HFF-Myc (cell line): Measurements from ENCODE around the gene SLC46A2.

Experiments
- DNase-seq: peaks from one replicate; pipeline ENCODE4 v3.0.0-alpha.2; 2011; ENCODE audit warnings: low read depth; ENCODE audit errors: extremely low read depth
- H3K4me3 ChIP-seq: replicated peaks from 2 replicates; pipeline ENCODE4 v1.5.1; 2011; ENCODE audit warnings: low read depth, mild to moderate bottlenecking, control low read depth, low read length
- CTCF ChIP-seq: IDR thresholded peaks from 2 replicates; pipeline ENCODE4 v1.5.1; 2012; ENCODE audit warnings: mild to moderate bottlenecking, low read depth, low read length, control low read depth; ENCODE audit errors: missing control alignments

Gene SLC46A2

DNA sequence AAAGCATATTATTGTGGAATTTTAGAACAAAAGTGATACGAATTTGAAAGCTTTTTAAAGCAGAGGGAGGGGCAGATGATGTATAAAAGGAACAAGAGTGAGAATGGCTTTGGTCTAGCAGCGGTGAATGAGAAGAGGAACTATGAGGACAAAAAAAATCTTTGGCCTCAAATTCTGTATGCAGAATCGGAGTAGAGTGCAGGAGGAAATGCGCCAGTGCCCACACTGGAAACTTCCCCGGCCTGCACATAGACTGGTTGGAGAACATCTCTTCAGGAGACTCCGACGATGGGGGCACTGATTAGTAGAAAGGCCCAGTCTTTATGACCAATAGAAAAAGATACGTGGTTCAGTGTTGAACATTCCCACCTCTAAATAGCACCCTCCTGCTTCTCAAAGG, 51.3 kb downstream of the SLC46A2 start:
- TF ChIP-seq CTCF = no peak
- H3K4me3 ChIP-seq = no peak overlapping the region
- DNase-seq = no peak

GRCh38 chr9:112838342-112838741, 52.3 kb downstream of the SLC46A2 start:
- no peak for DNase-seq

DNA sequence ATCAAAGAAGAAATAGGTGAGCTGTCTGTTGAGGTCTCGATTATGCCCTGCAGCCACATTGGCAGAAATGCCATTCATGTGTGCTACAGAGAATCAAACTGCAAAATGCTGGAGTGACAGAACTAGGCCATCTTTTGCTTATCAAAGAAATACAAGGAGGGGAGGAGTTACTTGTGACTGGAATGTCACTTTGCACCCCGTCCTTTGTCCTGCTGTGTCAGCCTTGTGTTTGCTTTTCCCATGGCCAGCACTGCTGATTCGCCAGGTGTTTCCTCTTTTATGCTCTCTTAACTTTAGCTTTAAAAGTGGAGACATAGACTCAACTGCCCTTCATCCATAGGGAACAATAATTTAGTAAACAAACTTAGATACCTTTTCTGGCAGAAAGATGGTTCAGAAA, 54.3 kb downstream of the SLC46A2 start:
- no peak for DNase-seq
- H3K4me3 ChIP-seq = no peak overlapping the region
- no peak for TF ChIP-seq CTCF

More at GRCh38 chr9:112838342-112838741, 52.3 kb downstream of the SLC46A2 start:
- no peak overlapping the region for H3K4me3 ChIP-seq
- no peak for TF ChIP-seq CTCF

- no peak overlapping the region for H3K4me3 ChIP-seq
- no peak for DNase-seq
- TF ChIP-seq CTCF = no peak
Observed at GRCh38 chr9:112833081-112833480, 57.6 kb downstream of the SLC46A2 start.

DNA sequence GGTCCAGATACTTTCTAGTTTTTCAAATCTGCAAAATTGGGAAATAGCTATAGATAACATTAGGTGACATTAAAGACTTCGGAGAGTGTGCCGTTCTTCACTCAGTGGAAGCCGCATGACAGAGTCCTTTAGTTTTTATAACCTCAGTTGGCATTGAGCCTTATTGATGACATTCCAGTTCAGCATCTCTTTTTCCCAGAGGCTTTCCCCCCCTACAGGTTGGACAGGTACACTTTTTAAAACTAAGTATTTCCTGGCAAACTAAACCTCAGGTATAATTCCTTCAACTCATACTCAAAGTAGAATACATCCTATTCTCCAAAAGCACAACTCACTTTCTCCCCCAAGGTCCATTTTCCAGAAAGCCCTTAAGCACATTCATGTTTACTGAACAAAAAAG, 58.7 kb downstream of the SLC46A2 start:
- TF ChIP-seq CTCF = no peak
- no peak overlapping the region for H3K4me3 ChIP-seq
- no peak for DNase-seq

GRCh38 chr9:112831281-112831851, 59.3 kb downstream of the SLC46A2 start:
- no peak for DNase-seq
- no peak for TF ChIP-seq CTCF
- H3K4me3 ChIP-seq = no peak overlapping the region
